Tibial nerve (tissue), 4 donors: Measurements from ENCODE around the gene SGPL1. TPM values are rescaled to one million over a fixed set of nuclear protein-coding genes. Genes with fewer than 3 reads are reported as not detected.

ENCODE experiments used
- DNase-seq, 2 donors: peaks; one replicate each; pipeline ENCODE4 v3.0.0-alpha.2; 2019; ENCODE audit warnings: low spot score in 2 of 2
- H3K27ac ChIP-seq, 4 donors: fragments of 200-600 bp; sonication (generic) in 3 of 4; one replicate each; pipeline ENCODE4 v1.5.1; 2017 to 2019; ENCODE audit warnings: mild to moderate bottlenecking in 1 of 4
- H3K27me3 ChIP-seq, 2 donors: fragments of 200-600 bp; sonication (generic) in 1 of 2; one replicate each; pipeline versions ENCODE4 v1.5.1 to v1.6.0; 2017 to 2019
- H3K36me3 ChIP-seq, 3 donors: fragments of 200-600 bp; sonication (generic); one replicate each; pipeline ENCODE4 v1.5.1; 2018 to 2019
- H3K4me1 ChIP-seq, 4 donors: fragments of 200-600 bp; sonication (generic) in 3 of 4; one replicate each; pipeline ENCODE4 v1.5.1; 2017 to 2019
- H3K4me3 ChIP-seq, 4 donors: fragments of 200-600 bp; sonication (generic) in 3 of 4; one replicate each; pipeline ENCODE4 v1.5.1; 2017 to 2019; ENCODE audit warnings: mild to moderate bottlenecking in 1 of 4, moderate library complexity in 1 of 4
- H3K9me3 ChIP-seq, 4 donors: fragments of 200-600 bp; sonication (generic) in 3 of 4; one replicate each; pipeline ENCODE4 v1.5.1; 2017 to 2019
- EP300 ChIP-seq, 2 donors: sonication (generic); formaldehyde crosslinking; IDR thresholded peaks; one replicate each; pipeline ENCODE4 v1.6.1; 2017; ENCODE audit warnings: antibody characterized with exemption in 2 of 2, mild to moderate bottlenecking in 1 of 2
- POLR2A ChIP-seq, 2 donors: fragments of 450-650 bp; IDR thresholded peaks; one replicate each; pipeline ENCODE4 v1.6.1; 2017; ENCODE audit warnings: antibody characterized with exemption in 2 of 2, mild to moderate bottlenecking in 2 of 2, moderate library complexity in 2 of 2
- WGBS, 2 donors: methylation state at CpG; one replicate each; pipeline ENCODE4 v1.1.5; 2018; 5-methylcytosine and 5-hydroxymethylcytosine counted together
- total RNA-seq, 4 donors: library from RNA; depleted of rRNA; stranded (reverse); fragments of >200 nt; gene quantifications; one replicate each; pipeline ENCODE4 v1.1.0, GENCODE V29; 2016
- TF ChIP-seq, protein P1 (sequence below), 5 experiments: fragments of 200-600 bp in 3 of 5; fragments of 450-650 bp in 2 of 5; sonication (generic) in 3 of 5; IDR thresholded peaks; one replicate each; pipeline ENCODE4 v1.5.1; 2016 to 2019; ENCODE audit warnings: antibody characterized with exemption in 5 of 5, mild to moderate bottlenecking in 3 of 5, moderate library complexity in 2 of 5

SGPL1 gene
- total RNA-seq, 4 donors from 2014 or later = 21.1 to 31.0 (median 24.5) TPM

- TF ChIP-seq EP300 (IDR thresholded peaks at IDR 0.05) (no peak), POLR2A (IDR thresholded peaks at IDR 0.05) (no peak)
- TF ChIP-seq, protein P1, sequence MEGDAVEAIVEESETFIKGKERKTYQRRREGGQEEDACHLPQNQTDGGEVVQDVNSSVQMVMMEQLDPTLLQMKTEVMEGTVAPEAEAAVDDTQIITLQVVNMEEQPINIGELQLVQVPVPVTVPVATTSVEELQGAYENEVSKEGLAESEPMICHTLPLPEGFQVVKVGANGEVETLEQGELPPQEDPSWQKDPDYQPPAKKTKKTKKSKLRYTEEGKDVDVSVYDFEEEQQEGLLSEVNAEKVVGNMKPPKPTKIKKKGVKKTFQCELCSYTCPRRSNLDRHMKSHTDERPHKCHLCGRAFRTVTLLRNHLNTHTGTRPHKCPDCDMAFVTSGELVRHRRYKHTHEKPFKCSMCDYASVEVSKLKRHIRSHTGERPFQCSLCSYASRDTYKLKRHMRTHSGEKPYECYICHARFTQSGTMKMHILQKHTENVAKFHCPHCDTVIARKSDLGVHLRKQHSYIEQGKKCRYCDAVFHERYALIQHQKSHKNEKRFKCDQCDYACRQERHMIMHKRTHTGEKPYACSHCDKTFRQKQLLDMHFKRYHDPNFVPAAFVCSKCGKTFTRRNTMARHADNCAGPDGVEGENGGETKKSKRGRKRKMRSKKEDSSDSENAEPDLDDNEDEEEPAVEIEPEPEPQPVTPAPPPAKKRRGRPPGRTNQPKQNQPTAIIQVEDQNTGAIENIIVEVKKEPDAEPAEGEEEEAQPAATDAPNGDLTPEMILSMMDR (IDR thresholded peaks at IDR 0.05) = no peak
- no peak overlapping the region for H3K27ac ChIP-seq
- DNase-seq = no peak
- 91 to 97% methylated on average over 6 to 8 of the region's 8 CpGs for WGBS, 2 donors
- no peaks in the 10 kb centered on the region for H3K9me3 ChIP-seq
- H3K4me1 ChIP-seq = peaks cover 0 to 13% (median 0%) of the 10 kb centered on the region in 4 donors
- H3K4me3 ChIP-seq = no peak overlapping the region
- H3K27me3 ChIP-seq = no peaks in the 10 kb centered on the region
- H3K36me3 ChIP-seq = no peaks in the 10 kb centered on the region
Measured at GRCh38 chr10:70781461-70782051, 34.2 kb upstream of the SGPL1 start.

GRCh38 chr10:70782086-70782745, 33.5 kb upstream of the SGPL1 start:
- H3K36me3 ChIP-seq = no peaks in the 10 kb centered on the region
- H3K27me3 ChIP-seq = no peaks in the 10 kb centered on the region
- 38 to 59% methylated on average over 3 to 4 of the region's 4 CpGs for WGBS, 2 donors
- no peaks in the 10 kb centered on the region for H3K9me3 ChIP-seq
- no peak for DNase-seq
- peaks cover 0 to 13% (median 0%) of the 10 kb centered on the region in 4 donors for H3K4me1 ChIP-seq
- no peak overlapping the region for H3K27ac ChIP-seq
- no peak for TF ChIP-seq POLR2A (IDR thresholded peaks at IDR 0.05)
- TF ChIP-seq EP300 (IDR thresholded peaks at IDR 0.05) = no peak
- TF ChIP-seq, protein P1 (IDR thresholded peaks at IDR 0.05) = no peak
- H3K4me3 ChIP-seq = no peak overlapping the region

DNA sequence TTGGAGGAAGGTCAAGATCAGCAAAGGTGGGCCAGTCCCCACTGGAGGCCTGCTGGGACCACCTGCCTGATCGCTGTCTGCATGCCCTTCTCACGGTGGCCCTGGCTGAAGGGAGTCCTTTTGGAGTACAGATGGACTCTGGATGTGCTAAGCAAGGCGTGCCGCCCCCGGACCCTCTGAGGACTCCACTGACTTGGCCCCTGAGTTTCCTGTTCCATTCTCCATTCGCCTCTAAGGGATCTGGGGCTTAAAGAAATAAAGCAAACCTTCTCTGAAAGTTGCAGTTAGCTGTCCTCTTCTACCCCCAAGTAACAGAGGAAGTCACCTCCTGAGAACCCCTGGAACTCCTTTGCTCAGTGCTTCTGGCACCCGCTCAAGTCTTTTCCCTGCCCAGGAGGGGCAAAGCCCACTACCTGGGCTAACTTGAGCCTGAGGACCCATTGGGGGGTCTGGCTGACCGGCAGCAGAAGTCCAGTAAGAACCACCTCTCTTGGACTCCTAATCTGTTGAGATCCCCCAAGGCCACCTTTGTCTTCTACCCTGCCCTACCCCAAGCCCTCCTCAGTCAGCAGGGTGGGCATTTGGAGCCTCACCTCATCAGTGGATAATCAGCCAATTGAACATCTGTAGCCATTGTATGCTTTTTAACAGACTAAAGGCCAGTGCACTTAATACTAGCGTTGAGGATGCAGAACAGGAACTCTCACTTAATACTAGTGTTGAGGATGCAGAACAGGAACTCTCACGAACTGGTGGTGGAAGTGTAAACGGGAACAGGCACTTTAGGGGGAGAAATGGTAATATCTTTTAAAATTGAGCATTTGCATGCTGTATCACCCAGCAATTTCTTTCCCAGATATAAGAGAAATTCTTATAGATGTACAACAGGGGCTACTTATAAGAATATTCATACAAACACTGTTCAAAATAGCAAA, 32.7 kb upstream of the SGPL1 start:
- no peaks in the 10 kb centered on the region for H3K36me3 ChIP-seq
- no peak overlapping the region for H3K27ac ChIP-seq
- WGBS, 2 donors = 69 to 76% methylated on average over 11 of the region's 11 CpGs
- no peak for DNase-seq
- no peak for TF ChIP-seq POLR2A (IDR thresholded peaks at IDR 0.05)
- TF ChIP-seq EP300 (IDR thresholded peaks at IDR 0.05) = no peak
- TF ChIP-seq, protein P1 (IDR thresholded peaks at IDR 0.05) = no peak
- no peaks in the 10 kb centered on the region for H3K27me3 ChIP-seq
- peaks cover 0 to 4% (median 0%) of the 10 kb centered on the region in 4 donors for H3K9me3 ChIP-seq
- no peak overlapping the region for H3K4me3 ChIP-seq
- peaks cover 0 to 13% (median 0%) of the 10 kb centered on the region in 4 donors for H3K4me1 ChIP-seq

DNA sequence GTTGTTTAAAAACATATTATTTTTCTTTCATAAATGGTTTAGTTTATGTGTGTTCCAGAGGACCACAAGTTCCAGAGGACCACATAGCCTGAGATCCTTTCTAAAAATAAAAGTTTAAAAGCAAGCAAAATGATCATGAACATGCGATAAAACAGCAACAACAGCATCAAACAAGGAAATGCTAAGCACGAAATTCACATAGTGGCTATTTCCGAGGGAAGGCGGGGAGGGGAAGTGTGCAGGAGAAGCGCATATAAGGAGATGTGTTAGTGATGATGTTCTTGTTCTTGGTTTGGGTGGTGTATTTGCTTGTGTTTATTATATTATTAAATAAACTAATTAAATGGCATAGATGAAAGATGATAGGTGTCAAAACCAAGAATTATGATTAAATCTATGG, 31.7 kb upstream of the SGPL1 start:
- DNase-seq = no peak
- H3K27ac ChIP-seq = no peak overlapping the region
- no peaks in the 10 kb centered on the region for H3K36me3 ChIP-seq
- H3K9me3 ChIP-seq = peaks cover 0 to 4% (median 0%) of the 10 kb centered on the region in 4 donors
- H3K4me3 ChIP-seq = no peak overlapping the region
- WGBS, 2 donors = 72 to 79% methylated on average over 5 of the region's 5 CpGs
- H3K4me1 ChIP-seq = peaks cover 0 to 13% (median 0%) of the 10 kb centered on the region in 4 donors
- TF ChIP-seq EP300 (IDR thresholded peaks at IDR 0.05) = no peak
- TF ChIP-seq POLR2A (IDR thresholded peaks at IDR 0.05) = no peak
- TF ChIP-seq, protein P1 (IDR thresholded peaks at IDR 0.05) = no peak
- no peaks in the 10 kb centered on the region for H3K27me3 ChIP-seq
